Osteoblast (primary cell): ENCODE measurements around the gene SEPTIN5. TPM values are rescaled to one million over a fixed set of nuclear protein-coding genes. Genes with fewer than 3 reads are reported as not detected.

Source experiments
- DNase-seq: peaks from one replicate; pipeline ENCODE4 v3.0.0; 2011; ENCODE audit warnings: low spot score, mixed read lengths; ENCODE audit not compliant: insufficient read length; ENCODE audit errors: missing footprints
- H2AFZ ChIP-seq: 2 replicates; pipeline ENCODE4 v1.6.0; 2011; ENCODE audit warnings: mild to moderate bottlenecking, low read length
- H3K27ac ChIP-seq: 2 replicates; pipeline ENCODE4 v1.5.1; 2011; ENCODE audit warnings: mild to moderate bottlenecking, low read depth, low read length, moderate library complexity
- H3K27me3 ChIP-seq: 2 replicates; pipeline ENCODE4 v1.6.0; 2012; ENCODE audit warnings: mild to moderate bottlenecking, control low read depth, inconsistent platforms, low read length, moderate library complexity; ENCODE audit not compliant: insufficient read depth
- H3K36me3 ChIP-seq: 2 replicates; pipeline ENCODE4 v1.5.1; 2011; ENCODE audit warnings: mild to moderate bottlenecking, low read length, control low read depth, moderate library complexity; ENCODE audit not compliant: insufficient read depth
- H3K4me1 ChIP-seq: 2 replicates; pipeline ENCODE4 v1.5.1; 2011; ENCODE audit warnings: mild to moderate bottlenecking, low read length, control low read depth, moderate library complexity; ENCODE audit not compliant: insufficient read depth
- H3K4me2 ChIP-seq: 2 replicates; pipeline ENCODE4 v1.6.0; 2011; ENCODE audit warnings: mild to moderate bottlenecking, low read length; ENCODE audit not compliant: insufficient read depth
- H3K4me3 ChIP-seq: fragments of 200-600 bp; sonication (generic); 3 replicates; pipeline ENCODE4 v1.5.1; 2012; ENCODE audit warnings: mild to moderate bottlenecking, low read length, inconsistent platforms; ENCODE audit not compliant: insufficient read depth
- H3K79me2 ChIP-seq: 2 replicates; pipeline ENCODE4 v1.6.0; 2012; ENCODE audit warnings: mild to moderate bottlenecking, low read length, control low read depth, inconsistent platforms; ENCODE audit not compliant: insufficient read depth
- H3K9me3 ChIP-seq: 2 replicates; pipeline ENCODE4 v1.5.1; 2011; ENCODE audit warnings: low read depth, low read length, control low read depth
- H4K20me1 ChIP-seq: 2 replicates; pipeline ENCODE4 v1.6.0; 2012; ENCODE audit warnings: mild to moderate bottlenecking, low read length, control low read depth; ENCODE audit not compliant: insufficient read depth
- total RNA-seq: library from RNA; depleted of rRNA; stranded (reverse); fragments of >200 nt; gene quantifications from 2 replicates; pipeline ENCODE4 v1.2.3, GENCODE V29; 2012
- TF ChIP-seq, protein P1 (sequence below): IDR thresholded peaks from 2 replicates; pipeline ENCODE4 v1.5.1; 2011; ENCODE audit warnings: mild to moderate bottlenecking, low read depth, low read length, moderate library complexity; ENCODE audit errors: extremely low read depth

The SEPTIN5 gene
- total RNA-seq, 1 donor: 14.5 TPM

- Histone ChIP-seq H3K4me1 (no peaks in the 10 kb centered on the region), H3K4me3 (no peak overlapping the region), H3K27me3 (peaks cover 9% of the 10 kb centered on the region), H2AFZ (no peak overlapping the region), H3K9me3 (no peaks in the 10 kb centered on the region), H3K36me3 (no peaks in the 10 kb centered on the region), H3K4me2 (no peak overlapping the region), H3K79me2 (no peaks in the 10 kb centered on the region), H3K27ac (no peak overlapping the region), H4K20me1 (no peaks in the 10 kb centered on the region)
- TF ChIP-seq, protein P1, sequence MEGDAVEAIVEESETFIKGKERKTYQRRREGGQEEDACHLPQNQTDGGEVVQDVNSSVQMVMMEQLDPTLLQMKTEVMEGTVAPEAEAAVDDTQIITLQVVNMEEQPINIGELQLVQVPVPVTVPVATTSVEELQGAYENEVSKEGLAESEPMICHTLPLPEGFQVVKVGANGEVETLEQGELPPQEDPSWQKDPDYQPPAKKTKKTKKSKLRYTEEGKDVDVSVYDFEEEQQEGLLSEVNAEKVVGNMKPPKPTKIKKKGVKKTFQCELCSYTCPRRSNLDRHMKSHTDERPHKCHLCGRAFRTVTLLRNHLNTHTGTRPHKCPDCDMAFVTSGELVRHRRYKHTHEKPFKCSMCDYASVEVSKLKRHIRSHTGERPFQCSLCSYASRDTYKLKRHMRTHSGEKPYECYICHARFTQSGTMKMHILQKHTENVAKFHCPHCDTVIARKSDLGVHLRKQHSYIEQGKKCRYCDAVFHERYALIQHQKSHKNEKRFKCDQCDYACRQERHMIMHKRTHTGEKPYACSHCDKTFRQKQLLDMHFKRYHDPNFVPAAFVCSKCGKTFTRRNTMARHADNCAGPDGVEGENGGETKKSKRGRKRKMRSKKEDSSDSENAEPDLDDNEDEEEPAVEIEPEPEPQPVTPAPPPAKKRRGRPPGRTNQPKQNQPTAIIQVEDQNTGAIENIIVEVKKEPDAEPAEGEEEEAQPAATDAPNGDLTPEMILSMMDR: no peak
- peak; percentile 92 for DNase-seq
These were observed 5.1 kb upstream of the SEPTIN5 start for GRCh38 chr22:19709063-19709769.

- Histone ChIP-seq H3K27ac (no peak overlapping the region), H3K27me3 (peaks cover 14% of the 10 kb centered on the region), H3K36me3 (no peaks in the 10 kb centered on the region), H3K4me2 (no peak overlapping the region), H3K79me2 (no peaks in the 10 kb centered on the region), H4K20me1 (no peaks in the 10 kb centered on the region), H3K4me3 (no peak overlapping the region), H3K9me3 (no peaks in the 10 kb centered on the region), H3K4me1 (no peaks in the 10 kb centered on the region), H2AFZ (no peak overlapping the region)
- peak; percentile 46 for DNase-seq
- TF ChIP-seq, protein P1: no peak
These were observed 4.1 kb upstream of the SEPTIN5 start for GRCh38 chr22:19710020-19710768.

DNA sequence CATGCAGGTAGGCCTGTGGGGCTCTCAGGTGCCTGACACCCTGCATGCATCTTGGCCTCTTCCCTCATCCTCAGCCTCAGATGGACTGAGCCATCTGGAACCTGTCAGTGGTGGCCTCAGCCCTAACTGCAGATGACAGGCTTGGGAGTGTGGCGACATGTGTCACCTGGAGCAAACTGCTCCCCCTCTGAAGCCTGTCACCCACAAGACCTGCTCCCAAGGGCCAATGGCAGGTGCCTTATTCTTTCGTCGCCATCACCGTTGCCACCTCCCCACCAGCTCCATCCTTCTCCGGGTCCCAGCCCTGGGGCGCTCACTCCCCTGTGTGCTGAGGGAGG lies 3.6 kb upstream of the SEPTIN5 start:
- no peaks in the 10 kb centered on the region for H3K79me2 ChIP-seq
- peaks cover 14% of the 10 kb centered on the region for H3K27me3 ChIP-seq
- H3K4me2 ChIP-seq: no peak overlapping the region
- H2AFZ ChIP-seq: no peak overlapping the region
- peak; percentile 60 for DNase-seq
- H3K36me3 ChIP-seq: no peaks in the 10 kb centered on the region
- no peak overlapping the region for H3K27ac ChIP-seq
- H4K20me1 ChIP-seq: no peaks in the 10 kb centered on the region
- no peaks in the 10 kb centered on the region for H3K4me1 ChIP-seq
- H3K4me3 ChIP-seq: no peak overlapping the region
- H3K9me3 ChIP-seq: no peaks in the 10 kb centered on the region
- TF ChIP-seq, protein P1: no peak

GRCh38 chr22:19713245-19713644 lies 1.1 kb upstream of the SEPTIN5 start:
- H4K20me1 ChIP-seq: no peaks in the 10 kb centered on the region
- no peak overlapping the region for H3K27ac ChIP-seq
- no peak overlapping the region for H3K4me2 ChIP-seq
- H2AFZ ChIP-seq: no peak overlapping the region
- H3K27me3 ChIP-seq: peaks cover 14% of the 10 kb centered on the region
- no peaks in the 10 kb centered on the region for H3K9me3 ChIP-seq
- H3K79me2 ChIP-seq: no peaks in the 10 kb centered on the region
- DNase-seq: peak; percentile 49
- TF ChIP-seq, protein P1: no peak
- H3K4me1 ChIP-seq: peaks cover 4% of the 10 kb centered on the region
- no peaks in the 10 kb centered on the region for H3K36me3 ChIP-seq
- H3K4me3 ChIP-seq: no peak overlapping the region
